Keratinocyte (primary cell): Measurements from ENCODE around the gene B3GNT5. TPM values are rescaled to one million over a fixed set of nuclear protein-coding genes. Genes with fewer than 3 reads are reported as not detected.

Experiments used
- DNase-seq: peaks from one replicate; pipeline ENCODE4 v3.0.0-alpha.2; 2011; ENCODE audit warnings: low read depth, missing footprints, low spot score
- FAIRE-seq: peaks from 2 replicates; lab custom pipeline; 2011; peaks lifted over from hg19 to GRCh38; lab: Jason Lieb, UNC
- H2AFZ ChIP-seq: 2 replicates; pipeline ENCODE4 v1.6.0; 2012; ENCODE audit warnings: low read length, control low read depth, inconsistent platforms; ENCODE audit not compliant: control insufficient read depth
- H3K27ac ChIP-seq: 2 replicates; pipeline ENCODE4 v1.5.1; 2011; ENCODE audit warnings: low read length; ENCODE audit not compliant: control insufficient read depth, insufficient read depth
- H3K27me3 ChIP-seq: 3 replicates; pipeline ENCODE4 v1.6.0; 2011; ENCODE audit warnings: low read length; ENCODE audit not compliant: control insufficient read depth, insufficient read depth; ENCODE audit errors: extremely low read depth
- H3K36me3 ChIP-seq, 2 experiments: 2 replicates in 1 of 2; 3 replicates in 1 of 2; pipeline ENCODE4 v1.5.1; 2011; ENCODE audit warnings: low read length in 2 of 2, mild to moderate bottlenecking in 1 of 2; ENCODE audit not compliant: control insufficient read depth in 2 of 2, insufficient read depth in 2 of 2; ENCODE audit errors: extremely low read depth in 1 of 2
- H3K4me1 ChIP-seq: 3 replicates; pipeline ENCODE4 v1.5.1; 2011; ENCODE audit warnings: low read length; ENCODE audit not compliant: control insufficient read depth, insufficient read depth; ENCODE audit errors: extremely low read depth
- H3K4me2 ChIP-seq: 3 replicates; pipeline ENCODE4 v1.6.0; 2011; ENCODE audit warnings: low read depth, low read length; ENCODE audit not compliant: control insufficient read depth, insufficient read depth; ENCODE audit errors: extremely low read depth
- H3K4me3 ChIP-seq, 3 experiments: fragments of 200-600 bp in 1 of 3; sonication (generic) in 1 of 3; 2 replicates in 2 of 3; 3 replicates in 1 of 3; pipeline ENCODE4 v1.5.1; 2011 to 2016; ENCODE audit warnings: low read length in 3 of 3, mild to moderate bottlenecking in 3 of 3, control low read depth in 2 of 3, inconsistent platforms in 1 of 3, low read depth in 1 of 3, mixed read lengths in 1 of 3, mixed run types in 1 of 3, moderate library complexity in 1 of 3; ENCODE audit not compliant: control insufficient read depth in 2 of 3, insufficient read depth in 2 of 3; ENCODE audit errors: extremely low read depth in 1 of 3
- H3K79me2 ChIP-seq: 2 replicates; pipeline ENCODE4 v1.6.0; 2012; ENCODE audit warnings: low read length; ENCODE audit not compliant: control insufficient read depth, insufficient read depth
- H3K9ac ChIP-seq: 3 replicates; pipeline ENCODE4 v1.6.0; 2011; ENCODE audit warnings: low read length; ENCODE audit not compliant: control insufficient read depth, insufficient read depth; ENCODE audit errors: extremely low read depth
- H3K9me1 ChIP-seq: 3 replicates; pipeline ENCODE4 v1.6.0; 2011; ENCODE audit warnings: low read length; ENCODE audit not compliant: control insufficient read depth, insufficient read depth; ENCODE audit errors: extremely low read depth
- H3K9me3 ChIP-seq: 2 replicates; pipeline ENCODE4 v1.5.1; 2012; ENCODE audit warnings: low read depth, low read length; ENCODE audit not compliant: control insufficient read depth
- H4K20me1 ChIP-seq: 3 replicates; pipeline ENCODE4 v1.6.0; 2011; ENCODE audit warnings: low read length; ENCODE audit not compliant: control insufficient read depth, insufficient read depth; ENCODE audit errors: extremely low read depth
- EZH2 ChIP-seq: IDR thresholded peaks from one replicate; pipeline ENCODE4 v1.6.1; 2012; ENCODE audit warnings: inconsistent platforms, mild to moderate bottlenecking, low read length, moderate library complexity
- dilution Hi-C: fragments of 300-500 bp; cut with MboI; formaldehyde crosslinking; loops from one replicate; pipeline ENCODE4 v1.7.0; 2020; ENCODE audit warnings: low sequenced_read_pairs; ENCODE audit not compliant: extremely low pct_ligation_motif_present
- polyA plus RNA-seq, 5 experiments: library from polyadenylated mRNA; depleted of rRNA in 3 of 5; stranded (reverse) in 3 of 5; stranded (forward) in 1 of 5; unstranded in 1 of 5; fragments of >200 nt; gene quantifications; 1 replicate in 1 of 5; 2 replicates in 3 of 5; 3 replicates in 1 of 5; pipeline versions ENCODE4 v1.2.1 to v1.2.3, GENCODE V29; 2011 to 2012; ENCODE audit warnings: missing spikeins in 2 of 5, low read depth in 1 of 5, low replicate concordance in 1 of 5
- TF ChIP-seq, protein P1 (sequence below), 3 experiments: IDR thresholded peaks in 1 of 3; conservative IDR thresholded peaks in 1 of 3; optimal IDR thresholded peaks in 1 of 3; 2 replicates in 2 of 3; 3 replicates in 1 of 3; pipeline versions ENCODE3 to v1.5.1; 2011; ENCODE audit warnings: low read length in 3 of 3, mild to moderate bottlenecking in 3 of 3, moderate library complexity in 2 of 3, control low read depth in 1 of 3, inconsistent platforms in 1 of 3; ENCODE audit not compliant: insufficient read depth in 2 of 3; ENCODE audit errors: extremely low read depth in 1 of 3

The B3GNT5 gene
- polyA plus RNA-seq, 1 donor (not counting 4 experiments of a cell fraction or from before 2014, with no cell fraction given): 66.6 TPM

GRCh38 chr3:183211352-183211751 is 41.7 kb upstream of the B3GNT5 start:
- DNase-seq (no peak), FAIRE-seq (no peak)
- Histone ChIP-seq H3K27ac (no peak overlapping the region), H3K9ac (no peak overlapping the region), H3K79me2 (no peaks in the 10 kb centered on the region), H3K9me1 (no peaks in the 10 kb centered on the region), H3K4me1 (peaks cover 10% of the 10 kb centered on the region), H3K27me3 (no peaks in the 10 kb centered on the region), H3K9me3 (no peaks in the 10 kb centered on the region), H3K36me3 (no peaks in the 10 kb centered on the region), H4K20me1 (no peaks in the 10 kb centered on the region), H2AFZ (no peak overlapping the region), H3K4me2 (no peak overlapping the region), H3K4me3 (no peak overlapping the region)
- TF ChIP-seq, protein P1, sequence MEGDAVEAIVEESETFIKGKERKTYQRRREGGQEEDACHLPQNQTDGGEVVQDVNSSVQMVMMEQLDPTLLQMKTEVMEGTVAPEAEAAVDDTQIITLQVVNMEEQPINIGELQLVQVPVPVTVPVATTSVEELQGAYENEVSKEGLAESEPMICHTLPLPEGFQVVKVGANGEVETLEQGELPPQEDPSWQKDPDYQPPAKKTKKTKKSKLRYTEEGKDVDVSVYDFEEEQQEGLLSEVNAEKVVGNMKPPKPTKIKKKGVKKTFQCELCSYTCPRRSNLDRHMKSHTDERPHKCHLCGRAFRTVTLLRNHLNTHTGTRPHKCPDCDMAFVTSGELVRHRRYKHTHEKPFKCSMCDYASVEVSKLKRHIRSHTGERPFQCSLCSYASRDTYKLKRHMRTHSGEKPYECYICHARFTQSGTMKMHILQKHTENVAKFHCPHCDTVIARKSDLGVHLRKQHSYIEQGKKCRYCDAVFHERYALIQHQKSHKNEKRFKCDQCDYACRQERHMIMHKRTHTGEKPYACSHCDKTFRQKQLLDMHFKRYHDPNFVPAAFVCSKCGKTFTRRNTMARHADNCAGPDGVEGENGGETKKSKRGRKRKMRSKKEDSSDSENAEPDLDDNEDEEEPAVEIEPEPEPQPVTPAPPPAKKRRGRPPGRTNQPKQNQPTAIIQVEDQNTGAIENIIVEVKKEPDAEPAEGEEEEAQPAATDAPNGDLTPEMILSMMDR (optimal IDR thresholded peaks at IDR 0.05 in 1 of 3, IDR thresholded peaks at IDR 0.05 in 1 of 3, conservative IDR thresholded peaks at IDR 0.05 in 1 of 3; ENCODE audit: extremely low read depth in 1 of 3, insufficient read depth in 2 of 3, low read length in 3 of 3): no peak
- no peak for TF ChIP-seq EZH2
- dilution Hi-C loops: no loop called here

DNA sequence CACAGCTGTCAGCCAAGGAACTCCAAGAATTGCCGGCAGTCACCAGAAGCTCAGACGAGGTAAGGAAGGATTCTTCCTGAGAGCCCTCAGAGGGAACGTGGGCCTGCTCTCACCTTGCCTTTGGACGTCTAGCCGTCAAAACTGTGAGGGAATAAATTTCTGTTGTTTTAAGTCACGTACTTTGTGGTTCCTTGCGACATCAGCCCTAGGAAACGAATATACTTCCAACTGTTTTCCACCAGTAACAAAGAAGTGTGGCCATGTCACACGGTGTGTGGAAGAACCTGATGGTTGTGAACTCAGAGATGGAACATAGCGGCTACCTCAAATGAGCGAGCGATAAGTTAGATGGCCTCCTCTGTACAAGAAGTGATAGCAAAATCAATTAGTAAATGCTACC is 41.0 kb upstream of the B3GNT5 start:
- no peak overlapping the region for H3K9ac ChIP-seq
- H4K20me1 ChIP-seq: no peaks in the 10 kb centered on the region
- H3K27ac ChIP-seq: no peak overlapping the region
- peaks cover 10% of the 10 kb centered on the region for H3K4me1 ChIP-seq
- H3K36me3 ChIP-seq: no peaks in the 10 kb centered on the region
- H3K9me3 ChIP-seq: no peaks in the 10 kb centered on the region
- no peak for TF ChIP-seq EZH2
- H3K4me2 ChIP-seq: no peak overlapping the region
- no peak overlapping the region for H3K4me3 ChIP-seq
- H3K9me1 ChIP-seq: no peaks in the 10 kb centered on the region
- DNase-seq (no peak), FAIRE-seq (no peak)
- H3K27me3 ChIP-seq: no peaks in the 10 kb centered on the region
- no peaks in the 10 kb centered on the region for H3K79me2 ChIP-seq
- dilution Hi-C loops: no loop called here
- H2AFZ ChIP-seq: no peak overlapping the region

GRCh38 chr3:183212565-183212964 is 40.5 kb upstream of the B3GNT5 start:
- Histone ChIP-seq H3K4me2 (no peak overlapping the region), H4K20me1 (no peaks in the 10 kb centered on the region), H3K36me3 (no peaks in the 10 kb centered on the region), H3K27ac (no peak overlapping the region), H3K9ac (no peak overlapping the region), H2AFZ (no peak overlapping the region), H3K9me3 (no peaks in the 10 kb centered on the region), H3K79me2 (no peaks in the 10 kb centered on the region), H3K9me1 (no peaks in the 10 kb centered on the region), H3K27me3 (no peaks in the 10 kb centered on the region), H3K4me1 (peaks cover 10% of the 10 kb centered on the region), H3K4me3 (no peak overlapping the region)
- no peak for TF ChIP-seq EZH2
- TF ChIP-seq, protein P1 (optimal IDR thresholded peaks at IDR 0.05 in 1 of 3, IDR thresholded peaks at IDR 0.05 in 1 of 3, conservative IDR thresholded peaks at IDR 0.05 in 1 of 3; ENCODE audit: extremely low read depth in 1 of 3, insufficient read depth in 2 of 3, low read length in 3 of 3): no peak
- dilution Hi-C loops: no loop called here
- no peak for DNase-seq
- FAIRE-seq: no peak
